Stimulated activated CD4-positive, alpha-beta T cell treated with anti-CD3 and anti-CD28 coated beads, Interleukin-1b, Interleukin-23, amount 100 ng/mL, for 48 hours (primary cell): ENCODE results near the gene NAV1.
"Not testable (repeated sequence)": the region's sequence is repeated elsewhere in the genome, so short reads cannot be mapped to it uniquely, and the experiment has no call there.

ENCODE experiments used
- DNase-seq: peaks from one replicate; pipeline ENCODE4 v3.0.0-alpha.2; 2020

Gene NAV1

GRCh38 chr1:201538612-201539551, at the start of gene NAV1:
Gene NAV1 (plus strand): TSS chr1:201539127. CDS start chr1:201622885, 83,758 bp downstream.
- DNase-seq, result no peak

GRCh38 chr1:201489643-201490261, 49.2 kb upstream of the NAV1 start:
- DNase-seq, result no peak

GRCh38 chr1:201490708-201491131, 48.2 kb upstream of the NAV1 start:
- DNase-seq, result no peak

GRCh38 chr1:201491896-201492511, 46.9 kb upstream of the NAV1 start:
- no peak for DNase-seq

GRCh38 chr1:201493026-201493656, 45.8 kb upstream of the NAV1 start:
- DNase-seq, result not testable (repeated sequence)

GRCh38 chr1:201493757-201494617, 44.9 kb upstream of the NAV1 start:
- no peak for DNase-seq

- DNase-seq, result no peak
Measured at GRCh38 chr1:201495551-201496295, 43.2 kb upstream of the NAV1 start.

- DNase-seq, result no peak
Measured at GRCh38 chr1:201496296-201496690, 42.6 kb upstream of the NAV1 start.

- DNase-seq, result no peak
Measured at GRCh38 chr1:201497935-201498509, 40.9 kb upstream of the NAV1 start.

GRCh38 chr1:201498621-201499020, 40.3 kb upstream of the NAV1 start:
- no peak for DNase-seq

GRCh38 chr1:201499191-201499590, 39.7 kb upstream of the NAV1 start:
- DNase-seq, result no peak

GRCh38 chr1:201499795-201500669, 38.9 kb upstream of the NAV1 start:
- DNase-seq, result no peak

- no peak for DNase-seq
Measured at GRCh38 chr1:201500670-201501120, 38.2 kb upstream of the NAV1 start.

- DNase-seq, result no peak
Measured at GRCh38 chr1:201501144-201501543, 37.8 kb upstream of the NAV1 start.

GRCh38 chr1:201501812-201502510, 37.0 kb upstream of the NAV1 start:
- DNase-seq, result no peak

GRCh38 chr1:201502511-201502857, 36.4 kb upstream of the NAV1 start:
- DNase-seq, result no peak

- DNase-seq, result no peak
Measured at GRCh38 chr1:201503397-201504176, 35.3 kb upstream of the NAV1 start.

GRCh38 chr1:201504179-201504631, 34.7 kb upstream of the NAV1 start:
- no peak for DNase-seq
